Measurements from ENCODE around the gene PXK.

DNA sequence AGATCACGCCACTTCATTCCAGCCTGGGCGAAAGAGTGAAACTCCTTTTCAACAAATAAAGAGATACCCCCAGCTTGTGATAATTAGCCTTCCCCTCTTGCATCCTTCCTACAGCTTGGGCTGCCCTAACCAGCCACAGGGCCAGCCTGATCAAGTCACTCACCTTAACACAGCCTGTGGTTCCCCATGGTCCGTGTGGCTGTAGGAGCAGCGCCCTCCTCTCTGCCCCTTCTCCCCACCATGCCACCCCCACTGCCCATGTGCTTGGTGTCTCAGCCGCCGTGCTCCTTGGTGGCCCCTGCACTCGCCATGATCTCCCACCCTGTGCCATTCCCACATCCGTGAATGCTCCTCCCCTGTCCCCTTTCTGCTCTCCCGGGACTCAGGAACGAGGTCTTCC, 39.8 kb upstream of the PXK start:
- TF ChIP-seq GATA2 (IDR thresholded peaks at IDR 0.05; ENCODE audit: low read depth, low read length) (no peak), GATA3 (IDR thresholded peaks at IDR 0.05; ENCODE audit: low read depth, low read length) (no peak)
